ENCODE results near the gene LGALS9.
A peak's percentile ranks its signal among the peaks of the same experiment; 100 is the strongest.
"Not testable (repeated sequence)": the region's sequence is repeated elsewhere in the genome, so short reads cannot be mapped to it uniquely, and the experiment has no call there.

Gene LGALS9

GRCh38 chr17:27645621-27646020 is 14.6 kb downstream of the LGALS9 start:
- peaks cover 11% of the 10 kb centered on the region for H3K4me1 ChIP-seq (ENCODE audit: control insufficient read depth, insufficient read depth, low read length)
- not testable (repeated sequence) for H3K4me3 ChIP-seq (ENCODE audit: low read length); H3K36me3 ChIP-seq (ENCODE audit: control insufficient read depth, insufficient read depth, low read length, severe bottlenecking); H3K9me3 ChIP-seq (ENCODE audit: control insufficient read depth, low read length); H3K9ac ChIP-seq (ENCODE audit: low read length); DNase-seq (ENCODE audit: low read depth)
- peaks cover 12% of the 10 kb centered on the region for H3K27me3 ChIP-seq (replicated peaks; ENCODE audit: control insufficient read depth, insufficient read depth, low read length)

- peaks cover 11% of the 10 kb centered on the region for H3K4me1 ChIP-seq (ENCODE audit: control insufficient read depth, insufficient read depth, low read length)
- no peak overlapping the region for H3K4me3 ChIP-seq (ENCODE audit: low read length)
- H3K27me3 ChIP-seq (replicated peaks; ENCODE audit: control insufficient read depth, insufficient read depth, low read length) = peaks cover 15% of the 10 kb centered on the region
- no peaks in the 10 kb centered on the region for H3K36me3 ChIP-seq (ENCODE audit: control insufficient read depth, insufficient read depth, low read length, severe bottlenecking)
- no peak overlapping the region for H3K9ac ChIP-seq (ENCODE audit: low read length)
- DNase-seq (ENCODE audit: low read depth) = no peak
- H3K9me3 ChIP-seq (ENCODE audit: control insufficient read depth, low read length) = no peaks in the 10 kb centered on the region
Observed at GRCh38 chr17:27646232-27646631, 15.2 kb downstream of the LGALS9 start.

- Histone ChIP-seq H3K36me3 (ENCODE audit: control insufficient read depth, insufficient read depth, low read length, severe bottlenecking) (no peaks in the 10 kb centered on the region), H3K27me3 (replicated peaks; ENCODE audit: control insufficient read depth, insufficient read depth, low read length) (peaks cover 15% of the 10 kb centered on the region), H3K4me3 (ENCODE audit: low read length) (no peak overlapping the region)
Observed at GRCh38 chr17:27647765-27648164, 16.8 kb downstream of the LGALS9 start.

GRCh38 chr17:27649111-27649571 is 18.2 kb downstream of the LGALS9 start:
- H3K27me3 ChIP-seq (replicated peaks; ENCODE audit: control insufficient read depth, insufficient read depth, low read length) = peaks cover 15% of the 10 kb centered on the region
- not testable (repeated sequence) for H3K4me1 ChIP-seq (ENCODE audit: control insufficient read depth, insufficient read depth, low read length); H3K9me3 ChIP-seq (ENCODE audit: control insufficient read depth, low read length); H3K4me3 ChIP-seq (ENCODE audit: low read length); DNase-seq (ENCODE audit: low read depth); H3K36me3 ChIP-seq (ENCODE audit: control insufficient read depth, insufficient read depth, low read length, severe bottlenecking); H3K9ac ChIP-seq (ENCODE audit: low read length)

More at GRCh38 chr17:27647765-27648164, 16.8 kb downstream of the LGALS9 start:
- no peak for DNase-seq (ENCODE audit: low read depth)
- Histone ChIP-seq H3K4me1 (ENCODE audit: control insufficient read depth, insufficient read depth, low read length) (peaks cover 11% of the 10 kb centered on the region), H3K9ac (ENCODE audit: low read length) (no peak overlapping the region), H3K9me3 (ENCODE audit: control insufficient read depth, low read length) (no peaks in the 10 kb centered on the region)

GRCh38 chr17:27649929-27650328 is 18.9 kb downstream of the LGALS9 start:
- Histone ChIP-seq H3K9ac (ENCODE audit: low read length) (no peak overlapping the region), H3K4me3 (ENCODE audit: low read length) (no peak overlapping the region), H3K9me3 (ENCODE audit: control insufficient read depth, low read length) (no peaks in the 10 kb centered on the region), H3K27me3 (replicated peaks; ENCODE audit: control insufficient read depth, insufficient read depth, low read length) (peaks cover 16% of the 10 kb centered on the region), H3K4me1 (ENCODE audit: control insufficient read depth, insufficient read depth, low read length) (peaks cover 1% of the 10 kb centered on the region), H3K36me3 (ENCODE audit: control insufficient read depth, insufficient read depth, low read length, severe bottlenecking) (no peaks in the 10 kb centered on the region)
- DNase-seq (ENCODE audit: low read depth) = no peak

- no peak overlapping the region for H3K4me3 ChIP-seq (ENCODE audit: low read length)
- no peak overlapping the region for H3K9ac ChIP-seq (ENCODE audit: low read length)
- no peaks in the 10 kb centered on the region for H3K36me3 ChIP-seq (ENCODE audit: control insufficient read depth, insufficient read depth, low read length, severe bottlenecking)
- H3K4me1 ChIP-seq (ENCODE audit: control insufficient read depth, insufficient read depth, low read length) = no peaks in the 10 kb centered on the region
- peaks cover 19% of the 10 kb centered on the region for H3K27me3 ChIP-seq (replicated peaks; ENCODE audit: control insufficient read depth, insufficient read depth, low read length)
- no peaks in the 10 kb centered on the region for H3K9me3 ChIP-seq (ENCODE audit: control insufficient read depth, low read length)
- DNase-seq (ENCODE audit: low read depth) = no peak
Observed at GRCh38 chr17:27650836-27651235, 19.8 kb downstream of the LGALS9 start.

GRCh38 chr17:27651411-27652345 is 20.7 kb downstream of the LGALS9 start:
- H3K4me3 ChIP-seq (ENCODE audit: low read length) = no peak overlapping the region
- peak; percentile 61 for DNase-seq (ENCODE audit: low read depth)
- no peak overlapping the region for H3K9ac ChIP-seq (ENCODE audit: low read length)
- no peaks in the 10 kb centered on the region for H3K9me3 ChIP-seq (ENCODE audit: control insufficient read depth, low read length)
- H3K27me3 ChIP-seq (replicated peaks; ENCODE audit: control insufficient read depth, insufficient read depth, low read length) = peaks cover 19% of the 10 kb centered on the region
- no peaks in the 10 kb centered on the region for H3K4me1 ChIP-seq (ENCODE audit: control insufficient read depth, insufficient read depth, low read length)
- H3K36me3 ChIP-seq (ENCODE audit: control insufficient read depth, insufficient read depth, low read length, severe bottlenecking) = no peaks in the 10 kb centered on the region

GRCh38 chr17:27653449-27653971 is 22.5 kb downstream of the LGALS9 start:
- not testable (repeated sequence) for H3K4me3 ChIP-seq (ENCODE audit: low read length); H3K9ac ChIP-seq (ENCODE audit: low read length); H3K4me1 ChIP-seq (ENCODE audit: control insufficient read depth, insufficient read depth, low read length); DNase-seq (ENCODE audit: low read depth); H3K9me3 ChIP-seq (ENCODE audit: control insufficient read depth, low read length); H3K36me3 ChIP-seq (ENCODE audit: control insufficient read depth, insufficient read depth, low read length, severe bottlenecking)
- peaks cover 17% of the 10 kb centered on the region for H3K27me3 ChIP-seq (replicated peaks; ENCODE audit: control insufficient read depth, insufficient read depth, low read length)

- no peak overlapping the region for H3K9ac ChIP-seq (ENCODE audit: low read length)
Observed at GRCh38 chr17:27654136-27654535, 23.1 kb downstream of the LGALS9 start.

GRCh38 chr17:27654654-27655524 is 23.9 kb downstream of the LGALS9 start:
- no peak overlapping the region for H3K9ac ChIP-seq (ENCODE audit: low read length)
- H3K4me1 ChIP-seq (ENCODE audit: control insufficient read depth, insufficient read depth, low read length) = no peaks in the 10 kb centered on the region
- H3K9me3 ChIP-seq (ENCODE audit: control insufficient read depth, low read length) = no peaks in the 10 kb centered on the region
- H3K36me3 ChIP-seq (ENCODE audit: control insufficient read depth, insufficient read depth, low read length, severe bottlenecking) = no peaks in the 10 kb centered on the region
- DNase-seq (ENCODE audit: low read depth) = peak; percentile 72
- peaks cover 17% of the 10 kb centered on the region for H3K27me3 ChIP-seq (replicated peaks; ENCODE audit: control insufficient read depth, insufficient read depth, low read length)
- no peak overlapping the region for H3K4me3 ChIP-seq (ENCODE audit: low read length)

More at GRCh38 chr17:27654136-27654535, 23.1 kb downstream of the LGALS9 start:
- DNase-seq (ENCODE audit: low read depth) = no peak
- Histone ChIP-seq H3K4me3 (ENCODE audit: low read length) (no peak overlapping the region), H3K4me1 (ENCODE audit: control insufficient read depth, insufficient read depth, low read length) (no peaks in the 10 kb centered on the region), H3K9me3 (ENCODE audit: control insufficient read depth, low read length) (no peaks in the 10 kb centered on the region), H3K36me3 (ENCODE audit: control insufficient read depth, insufficient read depth, low read length, severe bottlenecking) (no peaks in the 10 kb centered on the region), H3K27me3 (replicated peaks; ENCODE audit: control insufficient read depth, insufficient read depth, low read length) (peaks cover 17% of the 10 kb centered on the region)

Measured in adipocyte (in vitro differentiated cells).